ENCODE results near the gene STRBP. TPM values are rescaled to one million over a fixed set of nuclear protein-coding genes. Genes with fewer than 3 reads are reported as not detected.

The STRBP gene
- total RNA-seq, 1 donor from 2014 or later = 7.2 TPM

DNA sequence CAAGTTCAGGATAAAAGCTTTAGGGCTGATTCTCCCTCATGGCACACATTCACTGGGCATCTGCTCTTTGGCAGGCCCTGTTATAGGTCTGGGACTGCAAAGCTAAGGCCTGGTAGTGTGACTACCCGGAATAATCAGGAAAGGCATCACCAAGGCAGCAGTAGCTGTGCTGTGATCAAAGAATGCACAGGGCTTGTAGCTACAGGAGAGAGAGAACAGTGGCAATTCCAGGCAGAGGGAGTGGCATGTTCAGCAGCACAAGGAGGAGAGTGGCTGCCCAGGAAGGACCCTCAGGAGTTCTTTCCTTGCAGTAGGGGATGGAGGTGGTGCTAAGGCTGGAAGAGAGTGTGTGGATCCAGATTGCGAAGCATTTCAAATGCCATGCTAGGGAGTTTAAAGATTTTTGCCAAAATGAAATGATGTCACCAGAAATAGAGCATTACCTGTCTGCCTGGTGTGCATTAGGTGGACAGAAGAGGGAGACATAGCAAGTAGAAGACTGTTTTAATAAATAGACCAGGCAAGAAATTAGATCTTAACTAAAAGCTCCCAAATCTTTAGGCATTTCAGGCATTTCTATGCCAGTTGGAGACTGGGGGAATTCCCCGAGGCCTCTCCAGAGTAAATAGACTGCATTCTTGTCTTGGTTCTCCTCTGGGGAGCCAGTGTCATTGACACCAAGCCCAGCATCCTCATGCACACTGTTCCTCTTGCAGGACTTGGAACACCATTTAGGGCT, 165.8 kb downstream of the STRBP start:
- peak in 1 of 2 donors; percentile 24 for DNase-seq (ENCODE audit: low read depth in 2 of 2)

DNA sequence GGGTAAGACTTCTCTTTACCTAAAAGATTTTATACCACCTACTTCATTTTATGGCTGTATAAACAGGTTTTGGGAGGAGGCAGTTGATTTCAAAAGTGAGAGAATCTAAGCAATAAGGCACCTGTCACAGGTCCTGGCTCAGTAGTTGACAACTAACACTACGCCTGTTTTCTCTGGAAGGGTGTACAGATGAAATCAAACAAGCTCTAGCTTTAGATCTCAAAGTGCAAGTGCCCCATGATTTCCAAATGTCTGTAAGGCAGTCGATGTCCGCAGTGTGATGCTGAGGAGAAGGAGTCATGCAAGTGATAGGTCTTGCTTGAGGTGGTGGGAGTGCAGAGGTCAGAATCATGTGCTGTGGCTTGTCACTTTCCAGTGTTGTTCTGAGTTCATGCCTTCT, 168.8 kb downstream of the STRBP start:
- no peak for DNase-seq (ENCODE audit: low read depth in 2 of 2)

DNA sequence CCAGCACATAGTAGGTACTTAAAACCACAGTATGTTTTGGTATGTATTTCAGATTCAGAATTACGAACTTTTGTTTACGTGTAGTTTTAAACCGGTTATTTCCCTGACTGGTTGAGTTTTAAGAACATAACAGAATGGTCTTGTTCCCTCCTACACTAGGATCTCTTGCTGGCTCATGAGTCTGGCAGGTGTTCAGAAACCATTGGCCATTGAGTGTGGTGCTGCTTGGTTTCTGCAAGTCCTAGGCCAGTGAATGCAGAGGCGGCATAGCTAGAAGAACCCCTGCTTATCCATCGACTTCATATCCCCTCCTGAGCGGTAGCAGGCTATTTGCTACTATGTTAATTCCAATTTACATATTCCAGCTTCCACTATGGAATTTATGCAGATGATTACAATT, 169.3 kb downstream of the STRBP start:
- no peak for DNase-seq (ENCODE audit: low read depth in 2 of 2)

DNA sequence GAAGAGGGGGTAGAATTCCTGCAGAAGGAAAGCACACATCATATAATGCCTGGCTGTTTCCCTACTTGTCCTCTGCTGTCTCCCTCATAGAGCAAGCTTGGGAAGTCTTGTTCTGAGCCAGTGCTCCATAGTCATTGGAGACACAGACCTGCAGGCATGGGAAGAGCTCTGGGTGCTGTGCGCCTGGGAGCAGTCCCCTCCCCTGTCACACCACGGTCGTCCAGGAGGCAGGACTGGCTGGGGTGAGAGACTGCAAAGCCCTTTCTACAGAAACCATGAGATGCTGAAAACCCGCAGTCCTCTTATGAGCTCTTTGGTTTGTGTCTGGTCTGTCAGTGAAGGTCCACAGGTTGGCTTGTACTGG, 170.3 kb downstream of the STRBP start:
- no peak for DNase-seq (ENCODE audit: low read depth in 2 of 2)

GRCh38 chr9:123097430-123098095, 170.8 kb downstream of the STRBP start:
- no peak for DNase-seq (ENCODE audit: low read depth in 2 of 2)

- DNase-seq (ENCODE audit: low read depth in 2 of 2) = no peak
These were observed 171.4 kb downstream of the STRBP start for GRCh38 chr9:123096987-123097386.

GRCh38 chr9:123093141-123093540, 175.2 kb downstream of the STRBP start:
- no peak for DNase-seq (ENCODE audit: low read depth in 2 of 2)

- no peak for DNase-seq (ENCODE audit: low read depth in 2 of 2)
These were observed 176.9 kb downstream of the STRBP start for GRCh38 chr9:123091459-123091858.

DNA sequence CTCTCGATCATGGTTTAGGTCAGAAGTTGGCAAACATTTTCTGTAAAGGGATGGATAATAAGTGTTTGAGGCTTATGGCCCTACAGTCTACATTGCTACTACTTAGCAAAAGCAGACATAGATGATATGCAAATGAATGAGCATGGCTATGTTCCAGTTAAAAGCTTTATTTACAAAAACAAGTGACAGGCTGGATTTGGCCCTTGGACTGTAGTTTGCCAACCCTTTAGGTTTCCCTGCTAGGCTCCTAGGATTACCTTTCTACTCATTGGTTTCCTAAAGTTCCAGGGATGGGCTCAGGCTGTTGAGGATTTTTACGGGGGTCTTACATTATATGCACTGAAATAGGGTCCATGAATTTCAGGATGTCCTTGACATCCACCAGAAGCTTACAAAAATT, 177.4 kb downstream of the STRBP start:
- DNase-seq (ENCODE audit: low read depth in 2 of 2) = no peak

- no peak for DNase-seq (ENCODE audit: low read depth in 2 of 2)
These were observed 178.0 kb downstream of the STRBP start for GRCh38 chr9:123090198-123090896.

- DNase-seq (ENCODE audit: low read depth in 2 of 2) = no peak
These were observed 178.6 kb downstream of the STRBP start for GRCh38 chr9:123089790-123090189.

GRCh38 chr9:123089040-123089439, 179.3 kb downstream of the STRBP start:
- DNase-seq (ENCODE audit: low read depth in 2 of 2) = no peak

- DNase-seq (ENCODE audit: low read depth in 2 of 2) = peak in 1 of 2 donors; percentile 46
These were observed 181.0 kb downstream of the STRBP start for GRCh38 chr9:123087359-123087888.

- no peak for DNase-seq (ENCODE audit: low read depth in 2 of 2)
These were observed 182.5 kb downstream of the STRBP start for GRCh38 chr9:123085916-123086315.

DNA sequence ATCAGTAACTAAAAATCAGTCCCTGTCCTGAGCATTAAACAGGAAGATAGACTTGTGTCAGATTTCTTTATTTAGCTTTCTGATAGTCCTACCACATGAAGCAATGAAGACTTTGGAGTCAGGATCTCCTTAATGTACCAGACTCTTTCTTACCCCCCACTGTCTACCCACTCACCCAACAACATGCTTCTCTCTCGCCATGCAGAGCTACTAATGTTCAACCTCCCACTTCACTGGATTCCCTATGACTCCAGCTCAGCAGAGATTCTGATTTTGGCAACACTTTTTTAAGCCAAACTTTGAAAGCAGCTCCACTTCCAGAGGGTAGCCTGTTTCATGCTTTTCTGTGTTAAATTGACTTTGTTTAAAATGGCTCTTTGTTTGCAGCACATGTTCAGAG, 184.1 kb downstream of the STRBP start:
- DNase-seq (ENCODE audit: low read depth in 2 of 2) = no peak

- DNase-seq (ENCODE audit: low read depth in 2 of 2) = no peak
These were observed 184.7 kb downstream of the STRBP start for GRCh38 chr9:123083680-123084079.

GRCh38 chr9:123081824-123082223, 186.6 kb downstream of the STRBP start:
- DNase-seq (ENCODE audit: low read depth in 2 of 2) = peak; percentile 33 to 68

DNA sequence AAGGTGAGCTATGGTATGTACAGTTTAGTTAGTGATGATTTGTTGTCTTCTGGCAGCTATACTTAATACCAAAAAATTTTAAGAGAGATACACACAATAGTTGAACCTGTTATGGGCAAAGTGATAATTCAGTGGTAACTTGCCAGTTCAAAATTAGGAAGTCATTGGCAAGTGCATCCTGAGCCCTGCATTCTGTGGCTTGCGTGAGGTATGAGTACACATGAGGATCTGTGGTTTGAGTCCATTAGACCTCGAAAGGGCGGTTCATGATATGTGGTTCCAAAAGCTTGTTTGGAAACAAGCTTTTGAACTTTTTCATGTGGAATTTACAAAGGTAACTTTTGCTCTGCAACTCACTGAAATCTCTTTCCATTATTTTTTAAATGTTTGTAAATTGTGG, 187.9 kb downstream of the STRBP start:
- DNase-seq (ENCODE audit: low read depth in 2 of 2) = no peak

DNA sequence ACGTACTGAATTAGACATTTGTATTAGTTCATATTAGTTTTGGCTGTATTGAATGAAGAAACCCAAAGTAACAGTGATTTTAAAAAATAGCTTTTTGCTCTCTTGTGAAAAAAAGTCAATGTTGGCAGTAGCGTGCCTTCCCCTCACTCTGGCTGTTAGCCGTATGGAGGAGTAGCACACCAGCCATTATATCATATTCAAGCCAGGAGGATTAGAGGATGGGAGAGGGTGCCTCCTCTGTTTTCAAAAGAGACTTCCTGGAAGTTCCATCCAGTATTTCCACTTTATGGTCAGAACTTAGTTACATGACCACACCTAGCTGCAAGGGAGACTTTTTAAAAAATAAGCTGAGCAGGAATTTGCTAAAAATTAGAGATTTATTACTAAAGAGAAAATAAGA, 193.8 kb downstream of the STRBP start:
- no peak for DNase-seq (ENCODE audit: low read depth in 2 of 2)

- peak in 1 of 2 donors; percentile 56 for DNase-seq (ENCODE audit: low read depth in 2 of 2)
These were observed 194.4 kb downstream of the STRBP start for GRCh38 chr9:123073991-123074422.

GRCh38 chr9:123073441-123073840, 194.9 kb downstream of the STRBP start:
- no peak for DNase-seq (ENCODE audit: low read depth in 2 of 2)

- no peak for DNase-seq (ENCODE audit: low read depth in 2 of 2)
These were observed 195.9 kb downstream of the STRBP start for GRCh38 chr9:123072407-123072995.

Measured in dermis microvascular lymphatic vessel endothelial cell (primary cell).